ENCODE data around the gene JAML.

The JAML gene

GRCh38 chr11:118169300-118170140 lies 55.3 kb downstream of the JAML start:
- no peak for DNase-seq (ENCODE audit: low read depth in 2 of 3, low spot score in 2 of 3)

- DNase-seq (ENCODE audit: low read depth in 2 of 3, low spot score in 2 of 3), result no peak
Measured at GRCh38 chr11:118168751-118169150, 56.1 kb downstream of the JAML start.

GRCh38 chr11:118168316-118168715 lies 56.5 kb downstream of the JAML start:
- no peak for DNase-seq (ENCODE audit: low read depth in 2 of 3, low spot score in 2 of 3)

- DNase-seq (ENCODE audit: low read depth in 2 of 3, low spot score in 2 of 3), result no peak
Measured at GRCh38 chr11:118167906-118168305, 56.9 kb downstream of the JAML start.

- DNase-seq (ENCODE audit: low read depth in 2 of 3, low spot score in 2 of 3), result no peak
Measured at GRCh38 chr11:118167253-118167652, 57.6 kb downstream of the JAML start.

GRCh38 chr11:118166641-118167040 lies 58.2 kb downstream of the JAML start:
- DNase-seq (ENCODE audit: low read depth in 2 of 3, low spot score in 2 of 3), result no peak

GRCh38 chr11:118164885-118165284 lies 59.9 kb downstream of the JAML start:
- no peak for DNase-seq (ENCODE audit: low read depth in 2 of 3, low spot score in 2 of 3)

GRCh38 chr11:118163494-118163893 lies 61.3 kb downstream of the JAML start:
- DNase-seq (ENCODE audit: low read depth in 2 of 3, low spot score in 2 of 3), result no peak

- no peak for DNase-seq (ENCODE audit: low read depth in 2 of 3, low spot score in 2 of 3)
Measured at GRCh38 chr11:118162846-118163245, 62.0 kb downstream of the JAML start.

- no peak for DNase-seq (ENCODE audit: low read depth in 2 of 3, low spot score in 2 of 3)
Measured at GRCh38 chr11:118161786-118162185, 63.0 kb downstream of the JAML start.

GRCh38 chr11:118157186-118157895 lies 67.5 kb downstream of the JAML start:
- no peak for DNase-seq (ENCODE audit: low read depth in 2 of 3, low spot score in 2 of 3)

GRCh38 chr11:118156531-118157185 lies 68.2 kb downstream of the JAML start:
- DNase-seq (ENCODE audit: low read depth in 2 of 3, low spot score in 2 of 3), result no peak

GRCh38 chr11:118155776-118156530 lies 68.9 kb downstream of the JAML start:
- DNase-seq (ENCODE audit: low read depth in 2 of 3, low spot score in 2 of 3), result no peak

- DNase-seq (ENCODE audit: low read depth in 2 of 3, low spot score in 2 of 3), result no peak
Measured at GRCh38 chr11:118154641-118155040, 70.2 kb downstream of the JAML start.

GRCh38 chr11:118153976-118154375 lies 70.8 kb downstream of the JAML start:
- DNase-seq (ENCODE audit: low read depth in 2 of 3, low spot score in 2 of 3), result no peak

GRCh38 chr11:118153516-118153915 lies 71.3 kb downstream of the JAML start:
- no peak for DNase-seq (ENCODE audit: low read depth in 2 of 3, low spot score in 2 of 3)

- DNase-seq (ENCODE audit: low read depth in 2 of 3, low spot score in 2 of 3), result no peak
Measured at GRCh38 chr11:118152552-118153471, 72.0 kb downstream of the JAML start, which contains the start of gene SCN4B. Gene SCN4B (minus strand): TSS chr11:118152823. CDS start chr11:118152673, 150 bp downstream.

- DNase-seq (ENCODE audit: low read depth in 2 of 3, low spot score in 2 of 3), result no peak
Measured at GRCh38 chr11:118152020-118152551, 72.7 kb downstream of the JAML start.

- no peak for DNase-seq (ENCODE audit: low read depth in 2 of 3, low spot score in 2 of 3)
Measured at GRCh38 chr11:118151431-118151830, 73.4 kb downstream of the JAML start.

- DNase-seq (ENCODE audit: low read depth in 2 of 3, low spot score in 2 of 3), result no peak
Measured at GRCh38 chr11:118149493-118149892, 75.3 kb downstream of the JAML start.
